ENCODE results near the gene LHX4. TPM values are rescaled to one million over a fixed set of nuclear protein-coding genes. Genes with fewer than 3 reads are reported as not detected.

Gene LHX4
- total RNA-seq, 2 donors from 2014 or later = not detected

- intact Hi-C loops (cut with DNase I) = loop anchor here (10.0 kb wide), 1 partner anchor 233 kb away; no protein-coding TSS in a partner anchor
- H3K9me3 ChIP-seq = no peaks in the 10 kb centered on the region
- H3K27me3 ChIP-seq = no peaks in the 10 kb centered on the region
- no peak overlapping the region for H3K27ac ChIP-seq
- H3K4me1 ChIP-seq = peaks cover 18% of the 10 kb centered on the region
- ATAC-seq = no peak
- WGBS, 2 donors = 71 to 78% methylated on average over 8 to 9 of the region's 9 CpGs
- no peaks in the 10 kb centered on the region for H3K36me3 ChIP-seq (replicated peaks in 1 of 2; ENCODE audit: insufficient read depth in 1 of 2, low read depth in 2 of 2)
- TF ChIP-seq CTCF (IDR thresholded peaks at IDR 0.05) = no peak
- no peak for TF ChIP-seq POLR2A (IDR thresholded peaks at IDR 0.05)
- no peak for DNase-seq
- no peak overlapping the region for H3K4me3 ChIP-seq
Measured at GRCh38 chr1:180251526-180252305, 21.7 kb downstream of the LHX4 start.

DNA sequence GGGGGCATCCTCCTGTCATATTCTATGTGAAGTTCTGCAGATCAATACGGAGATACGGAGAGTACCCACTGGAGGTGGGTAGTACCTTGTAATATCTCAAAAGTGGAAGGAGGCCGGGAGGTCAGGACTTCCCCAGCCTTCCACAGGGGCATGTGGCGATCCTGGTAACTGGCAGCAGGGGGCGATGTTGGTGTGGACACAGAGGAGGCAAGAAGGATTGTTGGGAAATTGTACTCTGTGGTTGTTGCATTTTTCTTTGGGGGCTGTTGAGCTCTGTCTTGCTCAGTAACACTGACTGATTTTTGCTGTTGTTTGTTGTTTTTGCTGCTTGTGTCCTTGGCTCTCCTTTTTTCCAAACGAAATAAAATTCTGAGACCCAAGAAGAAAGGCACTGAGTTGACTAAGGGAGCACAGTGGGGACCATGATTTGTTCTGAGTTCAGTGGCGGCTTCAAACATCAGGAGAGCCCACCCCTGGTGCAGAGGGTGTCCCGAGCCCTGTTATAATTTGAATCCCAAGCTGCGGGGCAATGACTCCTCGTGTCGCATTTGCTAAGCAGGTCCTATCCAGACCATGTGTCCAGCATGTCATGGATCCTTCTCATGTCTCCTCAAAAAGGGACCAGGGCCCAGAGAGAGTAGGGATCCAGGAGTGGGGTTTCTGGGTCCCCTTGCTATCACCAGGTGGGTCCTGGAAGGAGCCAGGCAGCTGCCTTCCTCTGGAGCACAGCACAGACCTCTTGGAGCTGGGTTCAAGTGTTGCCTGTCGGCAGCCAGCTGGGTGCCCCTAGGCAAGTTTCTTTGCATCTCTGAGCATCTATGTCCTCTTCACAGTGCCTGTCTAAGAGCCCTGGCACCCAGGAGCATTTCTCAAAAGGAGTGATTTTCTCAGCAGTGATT lies 22.8 kb downstream of the LHX4 start:
- H3K27ac ChIP-seq = no peak overlapping the region
- H3K4me1 ChIP-seq = peaks cover 21% of the 10 kb centered on the region
- peak; percentile 28 to 86 (median 67) for TF ChIP-seq CTCF (IDR thresholded peaks at IDR 0.05)
- no peak for TF ChIP-seq POLR2A (IDR thresholded peaks at IDR 0.05)
- H3K4me3 ChIP-seq = no peak overlapping the region
- no peaks in the 10 kb centered on the region for H3K9me3 ChIP-seq
- intact Hi-C loops (cut with DNase I) = loop anchor here (10.0 kb wide), 1 partner anchor 232 kb away; no protein-coding TSS in a partner anchor
- ATAC-seq (peak; percentile 34), DNase-seq (peak; percentile 68 to 75 (median 70))
- no peaks in the 10 kb centered on the region for H3K27me3 ChIP-seq
- no peaks in the 10 kb centered on the region for H3K36me3 ChIP-seq (replicated peaks in 1 of 2; ENCODE audit: insufficient read depth in 1 of 2, low read depth in 2 of 2)
- WGBS, 2 donors = 65 to 75% methylated on average over 9 to 12 of the region's 12 CpGs

DNA sequence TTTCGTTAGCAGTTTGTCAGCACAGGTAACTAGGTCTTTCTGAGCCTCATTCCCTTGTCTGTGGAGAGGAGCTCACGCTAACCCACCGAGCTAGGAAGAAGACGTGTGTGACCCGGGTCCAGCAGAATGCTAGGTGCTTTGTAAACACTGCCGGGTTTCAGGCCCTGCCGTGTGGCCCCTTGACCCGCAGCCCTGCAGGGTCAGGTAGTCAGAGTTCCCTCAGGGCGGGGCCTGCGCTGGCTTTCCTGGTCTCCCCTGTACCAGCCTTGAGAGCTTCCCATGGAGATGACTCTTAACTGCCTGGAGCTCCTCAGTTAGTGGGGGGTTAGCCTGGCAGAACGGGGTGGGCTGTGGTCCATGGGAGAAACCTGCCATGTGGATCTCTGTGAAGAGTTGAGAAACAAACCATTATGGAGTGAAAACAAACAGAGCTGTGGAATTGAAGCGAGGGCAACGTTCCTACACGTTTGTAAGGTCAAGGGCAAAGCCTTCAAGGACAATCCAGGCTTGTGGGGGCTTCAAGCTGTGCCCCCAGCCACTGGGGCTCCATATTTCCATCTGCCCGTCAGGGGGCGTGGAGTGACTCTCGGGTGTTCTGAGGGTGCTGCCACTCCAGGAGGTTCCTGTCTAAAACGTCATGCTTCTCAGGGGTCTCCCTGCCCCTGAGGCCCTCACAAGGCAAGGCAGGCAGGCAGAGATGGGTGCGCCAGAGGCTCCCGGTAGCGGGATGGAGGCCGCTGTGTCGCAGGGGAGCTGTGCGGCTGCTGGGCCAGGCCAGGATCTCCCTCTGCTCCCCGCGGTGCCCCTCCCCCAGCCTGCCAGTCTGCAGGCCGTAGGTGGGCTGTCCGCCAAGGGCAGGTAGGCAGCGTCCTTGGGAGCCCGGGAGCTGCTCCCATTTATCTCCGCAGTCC lies 23.8 kb downstream of the LHX4 start:
- Histone ChIP-seq H3K27me3 (no peaks in the 10 kb centered on the region), H3K4me3 (no peak overlapping the region), H3K27ac (no peak overlapping the region), H3K4me1 (peaks cover 21% of the 10 kb centered on the region), H3K9me3 (no peaks in the 10 kb centered on the region), H3K36me3 (replicated peaks in 1 of 2; ENCODE audit: insufficient read depth in 1 of 2, low read depth in 2 of 2) (no peaks in the 10 kb centered on the region)
- DNase-seq (peak; percentile 76 to 88 (median 84)), ATAC-seq (peak; percentile 82)
- intact Hi-C loops (cut with DNase I) = loop anchor here (10.0 kb wide), 1 partner anchor 231 kb away; no protein-coding TSS in a partner anchor
- WGBS, 2 donors = 33 to 58% methylated on average over 10 to 30 of the region's 31 CpGs
- TF ChIP-seq POLR2A (IDR thresholded peaks at IDR 0.05) (no peak), CTCF (IDR thresholded peaks at IDR 0.05) (no peak)

DNA sequence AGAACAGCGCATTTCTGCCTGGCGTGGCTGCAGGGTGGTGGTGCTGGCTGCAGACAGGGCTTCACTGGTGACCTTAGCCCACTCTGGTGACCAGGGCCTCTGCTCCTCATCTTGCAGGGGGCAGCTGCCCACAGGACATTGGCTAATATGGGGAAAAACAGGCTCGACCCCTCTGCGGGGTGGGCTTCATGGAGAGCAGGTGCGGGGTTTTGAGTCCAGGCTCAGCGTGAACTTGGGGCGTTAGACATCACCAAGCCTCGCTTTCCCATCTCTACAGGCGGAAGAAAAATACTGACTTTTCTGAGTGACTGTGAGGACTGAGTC lies 24.4 kb downstream of the LHX4 start:
- Histone ChIP-seq H3K36me3 (replicated peaks in 1 of 2; ENCODE audit: insufficient read depth in 1 of 2, low read depth in 2 of 2) (no peaks in the 10 kb centered on the region), H3K27ac (no peak overlapping the region), H3K4me3 (no peak overlapping the region), H3K4me1 (peaks cover 21% of the 10 kb centered on the region), H3K9me3 (no peaks in the 10 kb centered on the region), H3K27me3 (no peaks in the 10 kb centered on the region)
- intact Hi-C loops (cut with DNase I) = loop anchor here (10.0 kb wide), 1 partner anchor 230 kb away; no protein-coding TSS in a partner anchor
- ATAC-seq (no peak), DNase-seq (no peak)
- no peak for TF ChIP-seq CTCF (IDR thresholded peaks at IDR 0.05)
- TF ChIP-seq POLR2A (IDR thresholded peaks at IDR 0.05) = no peak
- whole genome bisulfite sequencing, 2 donors = 72 to 78% methylated on average over 6 to 9 of the region's 9 CpGs

All from body of pancreas (tissue), 4 donors.